Adrenal gland (tissue), 12 donors: ENCODE data around the gene SMCR8. TPM values are rescaled to one million over a fixed set of nuclear protein-coding genes. Genes with fewer than 3 reads are reported as not detected.
A peak's percentile ranks its signal among the peaks of the same experiment; 100 is the strongest.

Experiments used
- DNase-seq, 7 donors: peaks; one replicate each; pipeline ENCODE4 v3.0.0-alpha.2; 2019 to 2020
- H3K27ac ChIP-seq, 5 donors: fragments of 200-600 bp; sonication (generic) in 4 of 5; 1 replicate in 3 of 5; 2 replicates in 2 of 5; pipeline versions ENCODE4 v1.5.1 to v1.8.0; 2016 to 2020; ENCODE audit warnings: mild to moderate bottlenecking in 1 of 5
- H3K27me3 ChIP-seq: fragments of 200-600 bp; 2 replicates; pipeline ENCODE4 v1.8.0; 2021
- H3K36me3 ChIP-seq, 2 donors: fragments of 200-600 bp; replicated peaks in 1 of 2; 1 replicate in 1 of 2; 2 replicates in 1 of 2; pipeline versions ENCODE4 v1.5.1 to v1.8.0; 2018 to 2022
- H3K4me1 ChIP-seq, 2 donors: fragments of 200-600 bp; replicated peaks in 1 of 2; 1 replicate in 1 of 2; 2 replicates in 1 of 2; pipeline versions ENCODE4 v1.5.1 to v1.8.0; 2018 to 2021
- H3K4me3 ChIP-seq, 4 donors: fragments of 200-600 bp; sonication (generic) in 3 of 4; one replicate each; pipeline ENCODE4 v1.5.1; 2016 to 2018
- H3K9me3 ChIP-seq, 3 donors: fragments of 200-600 bp; sonication (generic) in 1 of 3; replicated peaks in 1 of 3; 1 replicate in 2 of 3; 2 replicates in 1 of 3; pipeline versions ENCODE4 v1.5.1 to v1.8.0; 2016 to 2021
- CTCF ChIP-seq, 6 experiments: fragments of 450-650 bp in 4 of 6; fragments of 200-600 bp in 2 of 6; sonication (generic) in 1 of 6; IDR thresholded peaks; 1 replicate in 5 of 6; 2 replicates in 1 of 6; pipeline versions ENCODE4 v1.5.1 to v1.8.0; 2016 to 2021; ENCODE audit warnings: antibody characterized with exemption in 6 of 6, mild to moderate bottlenecking in 2 of 6, moderate library complexity in 1 of 6
- POLR2A ChIP-seq, 2 donors: fragments of 450-650 bp; IDR thresholded peaks; one replicate each; pipeline ENCODE4 v1.6.1; 2017; ENCODE audit warnings: antibody characterized with exemption in 2 of 2, mild to moderate bottlenecking in 2 of 2, moderate library complexity in 1 of 2
- WGBS, 4 donors: extraction: QIAGEN DNeasy Blood & Tissue Kit in 2 of 4; methylation state at CpG; one replicate each; pipeline versions ENCODE4 v1.1.5 to v1.1.7; 2013 to 2017; 5-methylcytosine and 5-hydroxymethylcytosine counted together
- intact Hi-C, 2 donors: fragments of 100-400 bp; cut with DNase I; formaldehyde crosslinking; loops; one replicate each; pipeline versions ENCODE4 v1.14.1 to v1.15.0; 2022 to 2023
- polyA plus RNA-seq, 3 donors: library from polyadenylated mRNA; stranded (reverse); fragments of 200-250 nt in 2 of 3; fragments of 350-450 nt in 1 of 3; fragmentation: Illumina TruSeq in 1 of 3; extraction: RNeasy Lipid Tissue Mini Kit (QIAGEN cat#74804) in 1 of 3; gene quantifications; one replicate each; pipeline ENCODE4 v1.2.3, GENCODE V29; 2013 to 2014
- total RNA-seq, 9 donors: library from RNA; depleted of rRNA in 4 of 9; stranded (reverse); fragments of >200 nt in 4 of 9; fragments of 120-200 nt in 1 of 9; fragmentation: NEBNext Ultra II Directional in 1 of 9; extraction: Animal tissue kit (Norgen Biotek cat#: 25700) in 1 of 9; gene quantifications; one replicate each; pipeline versions ENCODE4 v1.1.0 to v1.2.4, GENCODE V29; 2013 to 2023
- donor health status: healthy with polysubstance abuse.
- donor health status: Bipolar disorder and iron deficiency.
- donor health status: DM: yes; HTN: yes; CAD: no.
- donor health status: DM: no; HTN: no; CAD: no.
- donor health status: DM: no; HTN: no; CAD: no.
- donor health status: DM: yes; HTN: yes; CAD: no.

The SMCR8 gene
- total and polyA plus RNA-seq, 12 donors, result 1.7 to 21.4 (median 16.9) TPM

- intact Hi-C loops, result no loop called here
- TF ChIP-seq POLR2A (IDR thresholded peaks at IDR 0.05), result no peak
- TF ChIP-seq CTCF (IDR thresholded peaks at IDR 0.05), result no peak
- Histone ChIP-seq H3K4me1 (peaks cover 5 to 9% of the 10 kb centered on the region in 2 donors), H3K27me3 (no peaks in the 10 kb centered on the region), H3K36me3 (no peaks in the 10 kb centered on the region), H3K9me3 (no peaks in the 10 kb centered on the region), H3K4me3 (peak overlapping the region; percentile 22 to 79 (median 68)), H3K27ac (peak overlapping the region in 4 of 5 donors; percentile 4 to 66 (median 31))
- DNase-seq, result peak; percentile 58 to 89 (median 66)
- WGBS, 4 donors, result 0 to 17% (median 9%) methylated on average over 1 to 14 of the region's 14 CpGs
Measured at GRCh38 chr17:18362698-18363100, 47.6 kb downstream of the SMCR8 start.

GRCh38 chr17:18363101-18364049 lies 48.3 kb downstream of the SMCR8 start, which contains the start of gene SHMT1:
Gene SHMT1, minus strand, starts transcription at chr17:18363550. Its CDS starts 7,569 bp downstream, at chr17:18355981.
- no peak for TF ChIP-seq CTCF (IDR thresholded peaks at IDR 0.05)
- peak in 1 of 2 donors; percentile 62 for TF ChIP-seq POLR2A (IDR thresholded peaks at IDR 0.05)
- DNase-seq, result peak; percentile 92 to 97 (median 93)
- peak within 1 kb of the TSS in 4 of 5 donors; percentile 4 to 66 (median 31) for H3K27ac ChIP-seq
- H3K9me3 ChIP-seq, result no peaks in the 10 kb centered on the region
- 0 to 2% (median 1%) methylated on average over 9 to 76 of the region's 76 CpGs for WGBS, 4 donors
- H3K27me3 ChIP-seq, result no peaks in the 10 kb centered on the region
- H3K36me3 ChIP-seq, result no peaks in the 10 kb centered on the region
- intact Hi-C loops, result no loop called here
- peaks cover 5 to 9% of the 10 kb centered on the region in 2 donors for H3K4me1 ChIP-seq
- peak within 1 kb of the TSS; percentile 22 to 79 (median 68) for H3K4me3 ChIP-seq

GRCh38 chr17:18364166-18364565 lies 49.1 kb downstream of the SMCR8 start:
- no peak for DNase-seq
- intact Hi-C loops, result no loop called here
- Histone ChIP-seq H3K27ac (no peak overlapping the region), H3K9me3 (no peaks in the 10 kb centered on the region), H3K27me3 (peaks cover 6% of the 10 kb centered on the region), H3K4me3 (no peak overlapping the region), H3K4me1 (peaks cover 5 to 9% of the 10 kb centered on the region in 2 donors), H3K36me3 (no peaks in the 10 kb centered on the region)
- TF ChIP-seq POLR2A (IDR thresholded peaks at IDR 0.05) (no peak), CTCF (IDR thresholded peaks at IDR 0.05) (no peak)
- WGBS, 4 donors, result 78 to 87% (median 83%) methylated on average over 6 of the region's 6 CpGs

- DNase-seq, result no peak
- H3K4me3 ChIP-seq, result no peak overlapping the region
- no peak overlapping the region for H3K27ac ChIP-seq
- no peaks in the 10 kb centered on the region for H3K4me1 ChIP-seq
- H3K27me3 ChIP-seq, result peaks cover 11% of the 10 kb centered on the region
- no peaks in the 10 kb centered on the region for H3K9me3 ChIP-seq
- H3K36me3 ChIP-seq, result no peaks in the 10 kb centered on the region
- WGBS, 4 donors, result 75 to 87% (median 79%) methylated on average over 8 of the region's 8 CpGs
- intact Hi-C loops, result no loop called here
- TF ChIP-seq POLR2A (IDR thresholded peaks at IDR 0.05), result no peak
- no peak for TF ChIP-seq CTCF (IDR thresholded peaks at IDR 0.05)
Measured at GRCh38 chr17:18368946-18369345, 53.9 kb downstream of the SMCR8 start.
